Esophagus muscularis mucosa (tissue), 3 donors: Measurements from ENCODE around the gene PLCD1.

ENCODE experiments used
- CTCF ChIP-seq, 3 experiments: fragments of 200-600 bp in 2 of 3; fragments of 450-650 bp in 1 of 3; sonication (generic) in 2 of 3; IDR thresholded peaks; one replicate each; pipeline ENCODE4 v1.5.1; 2017 to 2019; ENCODE audit warnings: antibody characterized with exemption in 3 of 3, mild to moderate bottlenecking in 2 of 3, moderate library complexity in 1 of 3
- POLR2A ChIP-seq: fragments of 450-650 bp; IDR thresholded peaks from one replicate; pipeline ENCODE4 v1.6.1; 2017; ENCODE audit warnings: antibody characterized with exemption, moderate library complexity, mild to moderate bottlenecking, low read depth

DNA sequence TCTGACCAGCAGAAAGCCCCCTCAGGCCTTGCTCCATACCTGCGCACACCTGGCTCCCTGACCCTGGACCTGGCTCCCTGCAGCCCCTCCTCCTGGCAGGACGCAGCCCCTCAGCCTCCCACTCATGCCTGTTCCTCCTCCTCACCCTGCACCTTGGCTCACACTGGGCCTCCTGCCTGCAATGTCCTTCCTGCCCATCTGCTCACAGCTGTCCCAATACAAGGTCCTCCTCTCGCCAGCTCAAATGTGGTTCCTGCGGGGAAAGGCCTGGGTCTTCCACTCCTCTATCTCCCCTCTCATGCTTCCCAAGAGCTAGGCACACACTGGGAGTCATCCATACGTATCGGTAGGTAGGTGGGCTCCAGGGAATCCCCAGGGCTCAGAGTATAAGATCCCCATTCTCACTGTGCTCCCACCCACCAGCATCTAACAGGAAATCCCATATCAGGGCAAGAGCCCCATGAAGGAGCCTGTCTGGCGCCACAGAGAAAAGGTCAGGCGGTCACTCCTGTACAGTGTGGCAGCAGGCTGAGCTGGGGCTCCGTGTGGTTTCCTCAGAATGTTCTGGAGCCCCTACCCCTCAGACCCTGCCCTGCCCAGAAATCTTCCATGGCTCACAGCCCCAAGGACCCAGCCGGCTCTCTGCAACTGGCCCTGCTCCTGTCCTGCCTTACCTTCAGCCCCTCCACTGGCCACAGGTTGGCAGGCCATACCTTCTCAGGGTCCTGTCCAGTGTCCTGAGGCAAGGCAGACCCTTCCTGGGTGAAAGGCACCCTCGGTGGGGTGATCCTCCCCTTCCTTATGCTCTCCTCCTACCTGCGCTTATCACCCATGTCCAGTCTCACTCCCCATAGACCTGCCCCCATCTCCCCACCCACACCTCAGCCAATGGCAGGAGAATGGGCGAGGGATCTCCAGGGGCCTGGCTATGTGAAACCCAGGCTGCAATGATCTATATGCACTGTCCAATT, 10.9 kb downstream of the PLCD1 start:
- TF ChIP-seq CTCF (IDR thresholded peaks at IDR 0.05) = no peak
- TF ChIP-seq POLR2A = no peak
